Muscle of leg (tissue), 11 donors: ENCODE results near the gene FEV. TPM values are rescaled to one million over a fixed set of nuclear protein-coding genes. Genes with fewer than 3 reads are reported as not detected.

Experiments
- DNase-seq: peaks from one replicate; pipeline ENCODE4 v3.0.0; 2013
- H3K27ac ChIP-seq: one replicate; pipeline ENCODE4 v1.5.1; 2013; ENCODE audit warnings: mild to moderate bottlenecking, low read length, control low read depth
- H3K27me3 ChIP-seq: one replicate; pipeline ENCODE4 v1.6.1; 2013; ENCODE audit warnings: low read length; ENCODE audit not compliant: control insufficient read depth, insufficient read depth
- H3K36me3 ChIP-seq: one replicate; pipeline ENCODE4 v1.6.1; 2013; ENCODE audit warnings: low read length; ENCODE audit not compliant: control insufficient read depth, insufficient read depth
- H3K4me1 ChIP-seq: one replicate; pipeline ENCODE4 v1.6.1; 2013; ENCODE audit warnings: low read length; ENCODE audit not compliant: control insufficient read depth, insufficient read depth
- H3K4me3 ChIP-seq: one replicate; pipeline ENCODE4 v1.5.1; 2013; ENCODE audit warnings: low read length, control low read depth
- H3K9me3 ChIP-seq: replicated peaks from 2 replicates; pipeline ENCODE4 v1.6.1; 2013; ENCODE audit warnings: low read depth, low read length; ENCODE audit not compliant: control insufficient read depth
- WGBS: methylation state at CpG from one replicate; pipeline ENCODE4 v1.1.5; 2013; ENCODE audit warnings: missing lambda C conversion rate; ENCODE audit not compliant: insufficient coverage; 5-methylcytosine and 5-hydroxymethylcytosine counted together
- polyA plus RNA-seq, 8 donors: library from polyadenylated mRNA; unstranded; fragments of 120-200 nt; gene quantifications; one replicate each; pipeline versions ENCODE4 v1.2.1 to v1.2.3, GENCODE V29; 2013; ENCODE audit warnings: inconsistent platforms in 1 of 8, low replicate concordance in 1 of 8; ENCODE audit not compliant: insufficient read length in 8 of 8, insufficient read depth in 1 of 8
- total RNA-seq: library from RNA; stranded (reverse); fragments of 120-200 nt; gene quantifications from one replicate; pipeline ENCODE4 v1.2.4, GENCODE V29; 2013

The FEV gene
- total and polyA plus RNA-seq, 9 donors: 0.08 to 0.62 (median 0.40) TPM; not detected in 4

DNA sequence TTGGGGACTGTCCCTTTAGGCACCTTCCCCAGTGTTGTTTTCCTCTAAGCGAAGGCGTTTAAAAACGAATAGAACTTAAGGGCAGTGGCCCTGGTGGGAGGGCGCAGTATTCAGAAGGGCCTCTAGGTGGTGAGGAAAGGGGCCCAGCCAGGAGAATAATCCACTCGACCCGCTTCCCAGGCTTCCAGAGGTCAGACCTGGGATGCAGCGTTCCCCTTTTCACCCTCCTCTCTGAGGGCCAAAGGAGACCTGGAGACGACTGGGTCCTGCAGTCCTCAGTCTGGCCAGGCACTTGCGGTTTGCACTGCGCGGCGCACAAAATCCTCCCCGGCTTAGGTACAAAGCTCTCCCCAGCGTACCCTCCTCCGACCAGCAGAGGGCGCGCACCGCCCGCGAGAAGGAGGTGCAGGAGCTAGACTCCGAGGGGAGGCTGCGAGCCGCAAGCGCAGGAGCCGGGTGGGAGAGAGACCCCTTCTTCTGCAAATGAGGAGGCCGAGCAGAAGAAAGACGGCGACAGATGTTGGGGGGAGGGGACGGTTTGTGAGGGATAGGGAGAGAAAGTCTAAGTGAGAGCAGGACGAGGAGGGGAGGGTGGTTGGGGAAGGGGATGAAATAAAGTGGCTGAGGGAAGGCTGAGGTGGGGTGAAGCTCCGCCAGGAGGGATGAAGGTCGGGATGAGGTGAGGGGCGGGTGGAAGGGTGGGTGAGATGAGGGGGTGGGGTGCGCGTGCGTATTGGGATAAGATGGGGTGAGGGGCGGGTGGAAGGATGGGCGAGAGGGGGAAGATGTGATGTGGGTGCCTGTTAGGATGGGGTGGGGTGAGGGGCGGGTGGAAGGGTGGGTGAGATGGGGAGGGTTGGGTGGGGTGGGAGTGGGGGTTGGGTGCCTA is 4.9 kb downstream of the FEV start:
- Histone ChIP-seq H3K4me1 (peaks cover 38% of the 10 kb centered on the region), H3K27ac (no peak overlapping the region), H3K36me3 (no peaks in the 10 kb centered on the region), H3K4me3 (no peak overlapping the region), H3K9me3 (no peaks in the 10 kb centered on the region), H3K27me3 (peaks cover 76% of the 10 kb centered on the region)
- WGBS: 1% methylated on average over 22 of the region's 39 CpGs
- peak; percentile 78 for DNase-seq

DNA sequence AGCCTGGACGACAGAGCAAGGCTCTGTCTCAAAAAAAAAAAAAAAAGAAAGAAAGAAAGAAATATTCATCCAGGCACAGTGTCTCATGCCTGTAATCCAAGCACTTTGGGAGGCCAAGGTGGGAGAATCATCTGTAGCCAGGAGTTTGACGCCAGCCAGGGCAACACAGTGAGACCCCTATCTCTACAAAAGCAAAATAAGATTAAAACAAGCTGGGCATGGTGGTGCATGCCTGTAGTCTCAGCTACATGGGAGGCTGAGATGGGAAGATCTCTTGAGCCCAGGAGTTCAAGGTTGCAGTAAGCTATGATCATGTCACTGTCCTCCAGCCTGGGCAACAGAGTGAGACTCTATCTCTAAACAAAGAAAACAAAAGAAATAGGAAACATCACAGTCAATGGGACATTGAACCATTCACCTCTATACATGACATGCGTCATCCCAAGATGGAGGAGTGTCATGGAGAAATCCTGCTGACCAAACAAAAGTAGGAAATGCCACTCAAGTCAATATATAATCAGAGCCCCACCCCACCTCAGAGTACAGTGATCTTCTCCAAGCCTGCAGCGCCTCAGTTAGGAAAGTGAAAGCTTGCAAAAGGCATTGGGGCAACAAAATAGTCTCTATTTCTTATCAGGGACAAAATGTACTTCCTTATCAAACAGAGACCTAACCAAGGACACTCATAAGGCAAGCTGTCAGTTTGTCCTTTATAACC is 9.8 kb downstream of the FEV start:
- H3K36me3 ChIP-seq: no peaks in the 10 kb centered on the region
- H3K27ac ChIP-seq: no peak overlapping the region
- H3K27me3 ChIP-seq: peaks cover 47% of the 10 kb centered on the region
- peaks cover 2% of the 10 kb centered on the region for H3K4me1 ChIP-seq
- no CpG with 5 or more reads among the region's 4 CpGs for WGBS
- H3K9me3 ChIP-seq: no peaks in the 10 kb centered on the region
- H3K4me3 ChIP-seq: no peak overlapping the region
- no peak for DNase-seq

DNA sequence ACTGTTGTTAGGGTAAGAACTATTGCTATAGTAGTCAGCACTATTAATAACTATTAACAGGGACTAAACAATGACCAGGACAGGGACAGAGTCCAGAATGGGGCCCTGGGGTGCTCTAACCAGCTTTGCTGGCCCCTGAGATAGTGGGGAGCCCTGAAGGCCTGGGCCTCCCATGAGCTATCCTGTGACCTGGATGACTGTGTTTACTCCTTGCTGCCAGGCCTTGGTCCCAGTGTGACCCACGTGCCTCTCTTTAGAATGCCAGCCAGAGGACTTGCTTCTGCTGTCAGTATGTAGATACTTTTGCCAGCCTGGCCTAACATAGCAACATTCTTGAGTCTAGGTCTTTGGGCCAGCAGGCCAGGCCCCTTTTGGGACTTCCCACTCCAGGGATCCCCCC is 14.1 kb downstream of the FEV start:
- 11% methylated on average over 1 of the region's 1 CpG for WGBS
- DNase-seq: no peak
- Histone ChIP-seq H3K4me1 (no peaks in the 10 kb centered on the region), H3K27me3 (peaks cover 24% of the 10 kb centered on the region), H3K27ac (no peak overlapping the region), H3K4me3 (no peak overlapping the region), H3K9me3 (no peaks in the 10 kb centered on the region), H3K36me3 (no peaks in the 10 kb centered on the region)

DNA sequence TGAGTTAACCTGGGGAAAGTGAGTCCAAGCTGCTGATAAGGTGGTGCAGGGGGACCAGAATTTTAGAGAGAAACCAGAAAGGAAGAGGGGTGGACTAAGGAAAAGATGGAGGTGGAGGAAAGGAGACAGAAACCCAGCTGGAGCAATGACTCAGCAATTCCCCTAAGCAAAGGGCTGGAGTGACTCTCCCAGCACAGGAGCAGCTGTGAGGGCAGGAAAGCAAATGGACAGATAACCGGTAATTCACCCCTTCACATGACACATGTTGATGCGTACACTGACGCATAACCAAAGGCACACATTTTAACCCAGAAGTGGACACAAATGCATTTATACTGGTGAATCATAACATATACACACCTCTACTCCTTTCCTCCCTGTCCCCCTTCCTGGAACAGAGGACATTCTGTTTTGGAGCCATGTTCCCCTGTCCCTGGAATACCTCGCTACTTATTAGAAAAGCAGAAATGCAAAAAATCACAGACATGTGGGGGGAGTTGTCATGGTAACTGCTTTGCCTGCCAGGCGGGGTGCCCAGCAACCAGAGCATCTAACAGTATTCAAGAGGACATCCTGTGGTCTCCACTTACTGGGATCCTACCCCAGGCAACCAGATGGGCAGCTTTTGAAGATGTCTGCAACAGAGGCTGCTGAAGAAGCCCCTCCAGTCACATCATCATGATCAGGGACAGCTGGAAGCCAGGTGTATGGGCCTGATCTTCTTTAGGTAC is 20.8 kb downstream of the FEV start:
- H3K4me3 ChIP-seq: no peak overlapping the region
- no peak for DNase-seq
- H3K9me3 ChIP-seq: no peaks in the 10 kb centered on the region
- H3K36me3 ChIP-seq: no peaks in the 10 kb centered on the region
- H3K27ac ChIP-seq: no peak overlapping the region
- peaks cover 62% of the 10 kb centered on the region for H3K27me3 ChIP-seq
- 17% methylated on average over 1 of the region's 5 CpGs for WGBS
- H3K4me1 ChIP-seq: peaks cover 17% of the 10 kb centered on the region

DNA sequence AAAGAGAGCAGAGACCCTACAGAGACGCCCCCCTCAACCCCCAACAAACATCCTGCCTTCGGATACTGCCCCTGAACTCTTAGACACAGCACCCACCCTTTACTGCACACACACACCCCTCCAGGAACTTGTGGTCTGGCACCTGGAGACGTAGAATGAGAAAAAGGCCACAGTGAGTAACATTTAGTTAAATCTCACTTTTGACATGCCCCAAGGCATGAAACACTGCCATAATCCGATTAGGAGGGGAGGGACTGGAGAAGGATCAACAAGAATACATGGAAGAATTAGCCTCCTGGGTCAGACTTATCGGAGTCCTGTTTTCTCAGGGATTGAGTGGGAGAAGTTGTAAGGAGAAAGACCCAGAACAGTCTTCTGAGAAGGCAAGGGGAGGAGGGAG is 21.4 kb downstream of the FEV start:
- H3K4me1 ChIP-seq: peaks cover 20% of the 10 kb centered on the region
- peaks cover 68% of the 10 kb centered on the region for H3K27me3 ChIP-seq
- H3K4me3 ChIP-seq: no peak overlapping the region
- H3K27ac ChIP-seq: no peak overlapping the region
- H3K36me3 ChIP-seq: no peaks in the 10 kb centered on the region
- 23% methylated on average over 3 of the region's 5 CpGs for WGBS
- H3K9me3 ChIP-seq: no peaks in the 10 kb centered on the region
- no peak for DNase-seq

DNA sequence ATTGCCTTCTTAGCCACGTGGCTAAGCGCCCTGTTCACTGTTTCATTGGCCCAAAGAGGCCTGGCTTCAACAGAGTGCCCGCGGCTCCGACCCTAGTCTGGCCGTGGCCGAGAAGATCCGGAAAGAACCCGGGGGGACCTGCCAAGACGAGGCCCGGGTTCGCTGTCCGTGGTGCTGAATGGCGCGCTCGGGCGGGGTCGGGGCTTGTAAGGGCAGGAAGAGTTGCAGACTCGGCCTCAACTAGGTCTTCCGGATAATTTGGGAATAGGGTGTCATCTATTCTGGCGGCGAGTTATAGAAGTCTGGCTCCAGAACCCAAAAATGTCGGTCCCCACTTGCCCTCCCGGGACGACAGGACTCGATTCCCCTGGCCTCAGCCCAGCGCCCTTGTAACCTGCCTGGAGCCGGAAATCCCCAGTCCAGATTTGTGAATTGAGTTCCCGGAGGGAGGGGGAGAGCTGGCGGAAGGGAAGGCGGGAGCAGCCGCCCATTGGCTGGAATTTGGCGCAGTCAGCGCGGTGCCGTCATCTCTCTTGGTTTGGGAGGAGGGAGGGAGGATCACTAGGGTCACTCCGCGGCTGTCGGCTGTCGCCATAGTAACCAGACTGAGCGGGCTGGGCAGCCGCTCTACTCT is 22.0 kb downstream of the FEV start:
- H3K27me3 ChIP-seq: peaks cover 72% of the 10 kb centered on the region
- H3K27ac ChIP-seq: no peak overlapping the region
- H3K4me3 ChIP-seq: no peak overlapping the region
- H3K36me3 ChIP-seq: no peaks in the 10 kb centered on the region
- peaks cover 20% of the 10 kb centered on the region for H3K4me1 ChIP-seq
- no peaks in the 10 kb centered on the region for H3K9me3 ChIP-seq
- WGBS: 1% methylated on average over 34 of the region's 42 CpGs
- peak; percentile 77 for DNase-seq

DNA sequence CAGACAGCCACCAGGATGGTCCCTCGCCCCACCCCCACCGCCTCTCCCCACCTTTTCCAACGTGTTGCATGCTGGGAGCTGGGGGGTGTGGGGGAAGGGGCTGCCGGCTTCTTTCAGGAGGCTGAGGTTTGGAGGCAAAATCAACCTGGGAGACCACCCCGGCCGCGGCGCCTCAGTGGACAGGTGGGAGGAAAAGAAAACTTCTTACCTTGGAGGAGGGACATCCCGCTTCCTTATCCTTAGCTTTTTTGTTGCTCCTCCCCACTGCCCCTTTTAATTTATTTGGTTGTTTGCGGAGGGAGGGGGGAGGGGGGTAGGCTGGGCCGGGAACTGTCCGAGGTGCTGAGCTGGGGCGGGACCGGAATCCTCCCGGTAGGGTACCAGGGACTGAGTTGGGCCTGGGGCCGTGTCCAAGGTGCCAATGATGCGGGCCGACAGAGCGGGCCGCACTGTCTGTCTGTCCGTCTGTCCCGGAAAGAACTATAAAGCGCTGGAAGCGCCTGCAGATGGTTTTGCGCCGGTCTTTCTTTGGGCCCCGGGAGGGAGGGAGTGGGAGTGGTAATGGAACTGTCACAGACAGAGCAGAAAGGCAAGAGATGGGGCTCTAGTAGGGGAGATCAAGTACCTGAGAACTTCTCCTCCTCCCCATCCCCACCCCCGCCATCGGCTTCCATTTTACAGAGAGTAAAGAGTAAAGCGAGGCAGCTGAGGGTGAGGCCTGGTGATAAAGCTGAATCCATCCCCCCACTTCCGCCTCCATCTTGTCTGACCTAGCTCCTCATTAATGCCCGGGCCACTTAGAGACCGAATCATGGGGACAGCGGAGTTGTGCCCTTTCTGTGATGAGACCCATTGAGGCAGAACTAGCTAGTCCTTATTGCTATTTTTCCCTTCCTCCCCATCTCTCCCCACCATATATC is 23.1 kb downstream of the FEV start:
- peaks cover 20% of the 10 kb centered on the region for H3K4me1 ChIP-seq
- no peak overlapping the region for H3K4me3 ChIP-seq
- WGBS: 10% methylated on average over 13 of the region's 34 CpGs
- H3K27me3 ChIP-seq: peaks cover 79% of the 10 kb centered on the region
- H3K27ac ChIP-seq: no peak overlapping the region
- H3K36me3 ChIP-seq: no peaks in the 10 kb centered on the region
- no peak for DNase-seq
- no peaks in the 10 kb centered on the region for H3K9me3 ChIP-seq

DNA sequence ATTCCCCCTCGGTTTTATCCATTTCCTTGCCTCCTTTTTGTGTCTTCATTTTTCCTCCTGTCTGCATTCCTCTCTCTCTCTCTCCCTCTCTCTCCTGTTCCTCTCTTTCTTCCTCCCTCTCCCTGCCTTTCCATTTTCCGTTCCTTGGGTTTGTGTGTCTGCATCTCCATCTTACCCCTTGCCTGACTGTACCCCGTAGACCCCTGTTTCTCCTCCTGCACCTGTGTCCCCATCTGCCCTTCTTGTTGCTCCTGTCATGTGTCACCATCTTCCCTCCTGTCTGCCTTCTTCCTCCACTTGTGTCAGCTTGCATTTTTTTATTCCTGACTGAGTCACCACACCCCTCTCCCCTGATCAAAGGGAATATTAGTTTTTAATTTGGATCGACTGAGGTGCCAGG is 23.8 kb downstream of the FEV start:
- no peak for DNase-seq
- H3K27ac ChIP-seq: no peak overlapping the region
- no peaks in the 10 kb centered on the region for H3K9me3 ChIP-seq
- no peak overlapping the region for H3K4me3 ChIP-seq
- 0% methylated on average over 3 of the region's 4 CpGs for WGBS
- peaks cover 83% of the 10 kb centered on the region for H3K27me3 ChIP-seq
- peaks cover 20% of the 10 kb centered on the region for H3K4me1 ChIP-seq
- H3K36me3 ChIP-seq: no peaks in the 10 kb centered on the region
